Epithelial cell of prostate (primary cell): ENCODE data around the gene ZNF491.
"Not testable (repeated sequence)": the region's sequence is repeated elsewhere in the genome, so short reads cannot be mapped to it uniquely, and the experiment has no call there.

Experiments
- DNase-seq: peaks from one replicate; pipeline ENCODE4 v3.0.0-alpha.2; 2011; ENCODE audit warnings: low read depth, low spot score
- H3K27ac ChIP-seq: fragments of 450-650 bp; 2 replicates; pipeline ENCODE4 v1.5.1; 2017; ENCODE audit warnings: mild to moderate bottlenecking

ZNF491 gene

DNA sequence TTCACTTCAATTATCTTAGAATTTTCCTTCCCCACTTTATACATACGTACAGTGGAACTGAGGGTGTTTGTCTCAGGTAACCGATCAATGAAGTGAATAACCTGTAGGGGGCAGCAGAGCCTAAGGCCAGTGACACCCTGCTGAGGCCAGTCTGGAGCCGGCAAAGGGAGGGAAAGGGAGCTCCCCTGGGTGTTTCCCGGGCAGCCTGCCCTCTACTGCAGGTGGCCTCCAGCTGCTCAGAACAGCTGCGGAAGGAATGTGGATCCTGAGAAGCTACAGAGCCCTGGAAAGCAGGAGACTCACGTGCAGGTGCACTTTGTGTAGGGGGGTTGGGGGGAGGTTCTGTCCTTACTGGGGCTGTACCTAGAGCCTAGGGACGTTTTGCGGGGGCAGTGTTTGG lies 832 bp upstream of the ZNF491 start:
- peak; percentile 33 for DNase-seq
- H3K27ac ChIP-seq, result no peak overlapping the region

DNA sequence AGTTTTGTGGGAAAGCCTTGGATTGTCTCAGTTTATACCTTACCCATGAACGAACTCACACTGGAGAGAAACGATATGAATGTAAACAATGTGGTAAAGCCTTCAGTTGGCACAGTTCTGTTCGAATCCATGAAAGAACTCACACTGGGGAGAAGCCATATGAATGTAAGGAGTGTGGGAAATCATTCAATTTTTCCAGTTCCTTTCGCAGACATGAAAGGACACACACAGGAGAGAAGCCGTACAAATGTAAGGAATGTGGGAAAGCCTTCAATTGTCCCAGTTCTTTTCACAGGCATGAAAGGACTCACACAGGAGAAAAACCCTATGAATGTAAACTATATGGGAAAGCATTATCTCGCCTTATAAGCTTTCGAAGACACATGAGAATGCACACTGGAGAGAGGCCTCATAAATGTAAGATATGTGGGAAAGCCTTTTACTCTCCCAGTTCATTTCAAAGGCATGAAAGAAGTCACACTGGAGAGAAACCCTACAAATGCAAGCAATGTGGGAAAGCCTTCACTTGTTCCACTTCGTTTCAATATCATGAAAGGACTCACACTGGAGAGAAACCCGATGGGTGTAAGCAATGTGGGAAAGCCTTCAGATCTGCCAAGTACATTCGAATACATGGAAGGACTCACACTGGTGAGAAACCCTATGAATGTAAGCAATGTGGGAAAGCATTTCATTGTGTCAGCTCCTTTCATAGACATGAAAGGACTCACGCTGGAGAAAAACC lies 8.2 kb downstream of the ZNF491 start:
- DNase-seq, result no peak
- no peak overlapping the region for H3K27ac ChIP-seq

DNA sequence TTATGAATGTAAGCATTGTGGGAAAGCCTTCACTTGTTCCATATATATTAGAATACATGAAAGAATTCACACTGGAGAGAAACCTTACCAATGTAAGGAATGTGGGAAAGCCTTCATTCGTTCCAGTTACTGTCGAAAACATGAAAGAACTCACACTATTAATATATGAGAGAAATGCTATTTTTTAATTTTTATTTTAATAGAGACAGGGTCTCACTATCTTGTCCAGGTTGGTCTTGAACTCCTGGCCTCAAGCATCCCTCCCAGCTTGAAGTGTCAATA lies 8.7 kb downstream of the ZNF491 start:
- DNase-seq, result no peak

DNA sequence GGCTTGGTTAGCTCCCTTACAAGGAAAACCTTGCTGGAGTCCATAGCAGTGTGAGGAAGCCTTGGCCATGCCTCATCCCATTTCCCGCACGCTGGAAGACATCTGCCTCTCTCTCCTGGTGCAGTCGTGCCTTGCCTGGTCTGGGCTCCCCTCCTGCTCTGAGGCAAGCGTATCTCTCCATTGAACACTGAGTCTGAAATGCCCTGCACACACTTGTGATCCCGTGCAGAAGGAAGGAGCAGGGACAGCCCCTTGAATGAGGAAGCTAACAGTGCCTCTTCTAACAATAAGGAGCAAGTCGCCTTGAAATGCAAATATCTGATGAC lies 15.3 kb downstream of the ZNF491 start:
- H3K27ac ChIP-seq, result peak overlapping the region; percentile 85
- DNase-seq, result no peak

More for the DNA sequence above, 8.7 kb downstream of the ZNF491 start:
- no peak overlapping the region for H3K27ac ChIP-seq

DNA sequence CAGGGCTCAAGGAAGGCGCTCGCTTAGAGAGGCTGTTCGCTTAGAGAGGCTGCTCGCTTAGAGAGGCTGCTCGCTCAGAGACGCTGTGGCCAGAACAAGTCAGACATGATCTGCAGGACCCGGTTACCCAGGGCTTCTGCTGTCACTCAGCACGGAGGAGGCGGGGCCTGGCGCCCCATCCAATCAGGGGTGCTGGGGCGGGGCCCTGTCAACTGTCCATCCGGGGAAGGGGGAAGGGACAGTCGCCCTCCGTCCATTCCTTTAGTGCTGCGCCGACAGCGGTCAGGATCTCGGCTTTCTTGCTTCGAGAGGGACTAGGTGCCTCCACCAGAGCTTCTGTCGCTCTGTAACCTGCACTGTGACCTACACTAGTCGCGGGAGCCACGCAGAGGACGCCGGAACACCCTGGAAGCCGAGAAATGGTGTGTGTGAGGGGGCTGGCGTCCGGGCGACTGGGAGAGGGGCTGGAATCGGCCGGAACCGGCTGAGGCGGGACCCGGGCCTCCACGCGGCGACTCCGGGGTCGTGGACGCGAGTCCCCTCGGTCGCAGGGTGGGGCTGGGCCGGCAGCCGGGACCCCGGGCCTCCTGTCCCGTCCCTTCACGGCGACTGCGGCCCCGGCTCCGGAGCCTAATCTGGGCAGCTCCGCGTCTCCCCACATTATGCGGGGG lies 15.8 kb downstream of the ZNF491 start, which contains the start of gene ZNF440:
Gene ZNF440, plus strand, starts transcription at position 245 of the 671 bp plus-strand sequence. Its CDS starts 175 bp downstream, at position 420.
- peak; percentile 81 for DNase-seq
- peak within 1 kb of the TSS; percentile 85 for H3K27ac ChIP-seq

DNA sequence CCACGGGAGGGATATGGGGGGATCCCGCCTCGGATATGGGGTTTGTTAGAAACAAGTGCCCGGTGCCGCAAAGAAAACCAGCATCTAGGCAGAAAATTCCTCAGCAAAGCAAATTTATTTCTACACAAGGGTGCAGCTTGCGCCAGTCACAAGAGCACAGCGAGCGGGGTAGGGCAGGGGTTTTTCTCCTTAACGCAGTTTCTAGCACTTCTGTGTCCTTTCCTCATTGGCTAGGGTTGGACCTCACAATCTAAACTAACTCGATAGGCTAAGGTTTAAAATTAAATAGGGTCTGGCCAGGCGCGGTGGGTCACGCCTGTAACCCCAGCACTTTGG lies 16.3 kb downstream of the ZNF491 start:
- peak overlapping the region; percentile 85 for H3K27ac ChIP-seq
- DNase-seq, result no peak

DNA sequence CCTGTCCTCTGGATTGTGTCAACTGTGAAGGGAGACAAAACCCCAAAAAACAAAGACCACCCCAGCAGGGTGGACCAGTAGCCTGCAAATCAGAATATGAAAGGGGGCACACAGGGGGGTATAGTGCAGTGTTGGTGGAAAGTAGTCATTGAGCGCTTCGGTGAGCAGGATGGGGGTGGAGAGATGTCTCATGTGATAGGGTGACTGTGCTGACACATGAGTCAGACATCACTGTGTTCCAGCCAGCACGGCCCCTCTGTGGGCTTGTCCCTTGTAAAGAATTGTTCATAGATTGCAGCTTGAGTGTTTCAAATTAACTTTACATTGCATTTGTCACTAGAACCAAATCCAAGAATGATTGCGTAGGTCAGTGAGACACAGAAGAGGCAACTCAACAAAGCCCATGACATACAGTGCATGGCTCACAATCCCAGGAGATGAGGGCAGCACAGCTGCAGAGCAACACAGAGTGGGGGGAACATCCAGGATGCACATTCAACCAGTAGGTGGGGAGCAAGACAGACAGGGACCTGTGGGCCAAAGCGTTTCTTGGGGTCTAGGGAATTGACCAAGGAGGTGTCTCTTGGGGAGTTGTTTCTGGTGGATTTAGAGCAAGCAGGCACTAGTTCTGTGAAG lies 23.3 kb downstream of the ZNF491 start:
- DNase-seq, result no peak
- H3K27ac ChIP-seq, result no peak overlapping the region

DNA sequence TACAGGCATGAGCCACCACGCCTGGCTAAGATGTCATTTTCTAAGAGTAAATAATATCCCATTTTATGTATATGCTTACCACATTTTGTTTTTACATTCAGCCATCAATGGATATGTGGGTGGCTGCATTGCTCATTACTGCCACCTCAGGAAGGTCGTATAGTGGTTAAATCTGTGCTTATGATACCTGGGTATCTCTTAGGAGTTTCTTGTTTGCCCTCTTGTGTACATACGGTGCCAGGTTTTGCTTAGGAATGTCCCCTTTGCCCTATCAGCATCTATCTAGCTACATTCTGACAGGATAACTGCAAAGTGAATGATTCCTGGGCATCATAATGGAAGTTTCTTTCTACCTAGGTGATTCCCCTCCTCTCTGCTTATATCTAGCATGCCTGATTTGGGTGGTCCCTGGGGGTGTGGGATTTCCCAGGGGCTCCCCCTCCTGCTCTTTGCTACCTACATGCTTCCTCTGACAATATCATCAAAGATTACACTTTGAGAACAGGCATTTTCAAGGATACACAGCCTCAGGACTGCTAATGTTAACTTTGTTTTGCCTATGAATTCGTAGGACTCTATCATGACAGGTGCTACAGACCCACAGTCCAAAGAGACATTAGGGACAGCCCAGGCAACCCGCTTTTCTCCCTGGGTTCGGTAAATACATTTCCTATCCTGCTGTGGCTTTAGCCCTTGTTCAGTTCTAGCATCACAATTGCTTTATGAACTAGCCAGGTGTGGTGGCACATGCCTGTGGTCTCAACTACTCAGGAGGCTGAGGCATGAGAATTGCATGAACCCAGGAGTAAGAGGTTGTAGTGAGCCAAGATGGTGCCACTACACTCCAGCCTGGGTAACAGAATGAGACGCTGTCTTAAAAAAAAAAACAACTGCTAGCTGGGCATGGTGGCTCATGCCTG lies 30.9 kb downstream of the ZNF491 start:
- DNase-seq, H3K27ac ChIP-seq: not testable (repeated sequence)

DNA sequence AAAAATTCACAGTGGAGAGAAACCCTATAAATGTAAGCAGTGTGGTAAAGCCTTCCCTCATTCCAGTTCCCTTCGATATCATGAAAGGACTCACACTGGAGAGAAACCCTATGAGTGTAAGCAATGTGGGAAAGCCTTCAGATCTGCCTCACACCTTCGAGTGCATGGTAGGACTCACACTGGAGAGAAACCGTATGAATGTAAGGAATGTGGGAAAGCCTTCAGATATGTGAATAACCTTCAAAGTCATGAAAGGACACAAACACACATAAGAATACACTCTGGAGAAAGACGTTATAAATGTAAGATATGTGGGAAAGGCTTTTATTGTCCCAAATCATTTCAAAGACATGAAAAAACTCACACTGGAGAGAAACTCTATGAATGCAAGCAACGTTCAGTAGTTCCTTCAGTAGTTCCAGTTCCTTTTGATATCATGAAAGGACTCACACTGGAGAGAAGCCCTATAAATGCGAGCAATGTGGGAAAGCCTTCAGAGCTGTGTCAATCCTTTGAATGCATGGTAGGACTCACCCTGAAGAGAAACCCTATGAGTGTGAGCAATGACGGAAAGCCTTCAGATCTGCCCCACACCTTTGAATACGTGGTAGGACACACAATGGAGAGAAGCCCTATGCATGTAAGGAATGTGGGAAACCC lies 34.1 kb downstream of the ZNF491 start:
- DNase-seq, result no peak
- H3K27ac ChIP-seq, result no peak overlapping the region

DNA sequence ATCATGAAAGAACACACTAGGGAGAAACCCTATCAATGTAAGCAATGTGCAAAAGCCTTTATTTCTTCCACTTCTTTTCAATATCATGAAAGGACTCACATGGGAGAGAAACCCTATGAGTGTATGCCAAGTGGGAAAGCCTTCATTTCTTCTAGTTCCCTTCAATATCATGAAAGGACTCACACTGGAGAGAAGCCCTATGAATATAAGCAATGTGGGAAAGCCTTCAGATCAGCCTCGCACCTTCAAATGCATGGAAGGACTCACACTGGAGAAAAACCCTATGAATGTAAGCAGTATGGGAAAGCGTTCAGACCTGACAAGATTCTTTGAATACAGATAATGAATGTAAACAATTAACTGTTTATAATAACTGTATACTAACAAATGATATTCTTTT lies 35.2 kb downstream of the ZNF491 start:
- DNase-seq, result no peak
- H3K27ac ChIP-seq, result no peak overlapping the region

DNA sequence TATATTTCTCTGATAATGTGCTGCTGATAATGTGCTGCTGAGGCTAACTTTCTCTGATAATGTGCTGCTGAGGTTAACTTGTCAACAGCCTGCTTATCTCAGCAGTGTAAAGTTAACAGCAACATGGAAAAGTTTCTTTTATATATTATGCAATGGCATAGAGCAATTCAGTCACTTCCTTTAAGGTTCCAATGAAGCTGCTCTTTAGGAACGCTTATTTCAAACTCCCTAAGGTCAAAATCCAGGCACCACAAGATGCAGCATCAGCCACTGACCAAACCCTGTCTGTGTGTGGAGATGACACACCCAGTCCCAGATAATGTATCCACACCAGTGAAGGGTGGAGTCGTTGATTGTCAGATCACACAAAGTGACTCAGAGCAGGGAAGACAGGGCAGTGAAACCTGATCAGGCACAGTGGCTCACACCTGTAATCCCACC lies 37.3 kb downstream of the ZNF491 start:
- DNase-seq, result not testable (repeated sequence)

DNA sequence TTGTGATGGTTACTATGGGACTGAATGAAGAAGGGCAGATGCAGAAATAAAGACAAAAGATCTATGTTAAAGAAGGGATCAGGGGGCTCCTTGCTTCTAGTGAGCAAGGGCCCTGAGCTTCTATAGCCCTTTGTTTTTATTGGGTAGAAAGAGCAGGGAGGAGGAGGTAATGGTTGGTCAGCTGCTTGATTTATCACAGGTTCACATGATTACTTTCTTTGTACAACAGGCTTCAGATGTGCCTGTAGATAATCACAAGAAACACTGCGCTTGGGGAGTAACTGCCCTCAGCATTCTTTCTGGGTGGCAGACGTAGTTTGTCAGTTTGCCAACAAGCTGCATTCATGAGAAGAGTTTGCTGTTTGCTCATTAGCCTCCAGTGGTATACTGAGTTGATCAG lies 45.4 kb downstream of the ZNF491 start:
- no peak for DNase-seq
- no peak overlapping the region for H3K27ac ChIP-seq

More for the DNA sequence above, 37.3 kb downstream of the ZNF491 start:
- not testable (repeated sequence) for H3K27ac ChIP-seq

DNA sequence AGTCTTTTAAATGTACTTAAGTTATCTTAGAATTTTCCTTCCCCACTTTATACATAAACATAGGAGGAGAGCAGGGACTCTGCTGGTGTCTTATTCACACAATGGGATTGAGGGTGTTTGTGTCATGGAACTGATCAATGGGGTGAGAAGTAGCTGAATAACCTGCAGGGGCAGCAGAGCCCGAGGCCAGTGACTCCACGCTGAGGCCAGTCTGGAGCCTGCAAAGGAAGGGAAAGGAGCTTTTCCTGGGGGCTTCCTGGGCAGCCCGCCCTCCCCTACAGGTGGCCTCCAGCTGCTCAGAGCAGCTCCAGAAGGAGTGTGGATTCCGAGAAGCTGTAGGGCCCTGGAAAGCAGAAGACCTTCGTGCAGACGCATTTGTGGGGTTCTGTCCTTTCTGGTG lies 49.3 kb downstream of the ZNF491 start:
- not testable (repeated sequence) for H3K27ac ChIP-seq, DNase-seq

DNA sequence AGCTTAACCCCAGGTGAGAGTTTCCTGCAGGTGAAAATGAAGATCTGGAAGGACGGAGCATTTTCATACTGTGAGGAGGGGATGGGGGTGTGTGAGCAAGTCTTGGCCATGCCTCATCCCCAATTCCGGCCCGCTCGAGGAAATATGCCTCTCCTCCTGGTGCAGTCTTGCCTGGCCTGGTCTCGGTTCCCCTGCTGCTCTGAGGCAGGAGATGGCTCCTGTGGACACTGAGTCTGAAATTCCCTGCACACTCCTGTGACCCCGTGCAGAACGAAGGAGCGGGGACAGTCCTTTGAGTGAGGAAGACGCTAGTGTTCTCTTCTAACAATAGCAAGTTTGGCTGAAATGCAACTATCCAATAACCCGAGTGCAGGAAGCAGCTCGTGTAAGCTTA lies 49.9 kb downstream of the ZNF491 start:
- DNase-seq, result no peak
- H3K27ac ChIP-seq, result no peak overlapping the region

DNA sequence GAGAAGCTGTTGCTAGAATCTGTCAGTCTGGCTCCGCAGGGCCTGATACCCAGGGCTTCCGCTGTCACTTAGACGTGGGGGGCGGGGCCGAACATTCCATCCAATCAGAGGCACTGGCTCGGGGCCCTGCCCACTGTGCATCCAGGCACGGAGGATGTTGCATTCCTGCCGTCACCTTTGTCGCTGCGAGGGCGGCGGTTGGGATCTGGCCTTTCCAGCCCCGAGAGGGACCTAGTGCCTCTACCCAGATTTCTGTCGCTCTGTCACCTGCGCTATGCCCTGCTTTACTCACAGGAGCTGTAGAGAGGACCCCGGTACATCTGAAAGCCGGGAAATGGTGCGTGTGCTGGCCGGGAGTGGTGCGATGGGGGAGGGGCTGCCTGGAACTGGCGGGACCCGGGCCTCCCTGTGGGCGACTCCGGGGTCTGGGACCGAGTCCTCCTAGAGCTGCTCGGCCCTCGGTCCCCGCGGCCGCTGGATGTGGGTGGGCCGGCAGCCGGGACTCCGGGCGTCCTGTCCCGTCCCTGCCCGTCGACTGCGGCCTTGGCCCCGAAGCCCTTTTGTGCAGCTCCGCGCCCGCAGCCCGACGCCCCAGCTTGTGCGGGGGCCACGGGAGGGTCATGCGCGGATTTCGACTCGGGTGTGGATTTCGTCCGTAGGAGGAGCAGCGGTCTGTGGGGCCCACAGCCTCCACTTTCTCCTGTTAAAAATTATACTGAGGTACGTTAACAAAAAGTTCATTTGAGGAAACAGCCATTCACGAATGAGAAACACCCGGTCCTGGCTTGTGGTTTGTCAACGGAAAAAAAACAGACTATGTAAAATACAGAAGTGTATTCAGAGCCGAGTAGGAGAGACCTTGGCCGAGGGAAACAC lies 50.5 kb downstream of the ZNF491 start, which contains the start of gene ZNF439:
Gene ZNF439, plus strand, starts transcription at position 133 of the 876 bp plus-strand sequence. Its CDS starts 142 bp downstream, at position 275.
- H3K27ac ChIP-seq, result no peak within 1 kb of the TSS
- no peak for DNase-seq

DNA sequence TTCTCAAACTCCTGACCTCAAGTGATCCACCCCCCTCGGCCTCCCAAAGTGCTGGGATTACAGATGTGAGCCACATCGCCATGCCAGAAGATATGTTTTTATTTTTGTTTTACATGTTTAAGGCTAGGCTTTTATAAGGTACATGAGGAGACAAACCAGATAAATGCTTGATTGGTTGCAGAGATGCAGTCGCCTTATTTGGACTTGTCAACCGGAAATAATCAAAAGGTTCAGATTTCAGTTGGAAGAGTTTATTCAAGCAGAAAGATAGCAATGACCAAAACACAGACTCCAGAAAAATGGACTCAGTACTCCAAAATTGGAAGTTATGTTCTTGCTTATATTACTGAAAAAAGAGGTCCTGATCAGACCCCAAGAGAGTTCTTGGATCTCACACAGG lies 52.0 kb downstream of the ZNF491 start:
- not testable (repeated sequence) for DNase-seq, H3K27ac ChIP-seq

DNA sequence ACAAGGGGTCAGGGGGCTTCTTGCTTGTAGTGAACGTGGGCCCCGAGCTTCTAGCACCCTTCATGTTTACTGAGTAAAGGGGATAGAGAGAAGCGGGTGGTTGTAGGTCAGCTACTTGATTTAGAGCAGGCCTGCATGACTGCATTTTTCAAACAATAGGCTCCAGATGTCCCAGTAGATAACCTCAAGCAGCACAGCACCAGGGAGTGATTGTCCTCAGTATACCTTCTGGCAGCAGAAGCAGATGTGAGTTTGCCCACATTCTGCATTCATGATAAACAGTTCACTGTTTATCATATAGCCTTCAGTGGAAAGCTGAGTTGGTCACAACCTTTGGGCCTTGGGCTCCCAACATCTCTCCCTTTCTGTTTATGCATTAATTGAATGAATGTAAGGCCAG lies 55.0 kb downstream of the ZNF491 start:
- DNase-seq, result no peak
- no peak overlapping the region for H3K27ac ChIP-seq

DNA sequence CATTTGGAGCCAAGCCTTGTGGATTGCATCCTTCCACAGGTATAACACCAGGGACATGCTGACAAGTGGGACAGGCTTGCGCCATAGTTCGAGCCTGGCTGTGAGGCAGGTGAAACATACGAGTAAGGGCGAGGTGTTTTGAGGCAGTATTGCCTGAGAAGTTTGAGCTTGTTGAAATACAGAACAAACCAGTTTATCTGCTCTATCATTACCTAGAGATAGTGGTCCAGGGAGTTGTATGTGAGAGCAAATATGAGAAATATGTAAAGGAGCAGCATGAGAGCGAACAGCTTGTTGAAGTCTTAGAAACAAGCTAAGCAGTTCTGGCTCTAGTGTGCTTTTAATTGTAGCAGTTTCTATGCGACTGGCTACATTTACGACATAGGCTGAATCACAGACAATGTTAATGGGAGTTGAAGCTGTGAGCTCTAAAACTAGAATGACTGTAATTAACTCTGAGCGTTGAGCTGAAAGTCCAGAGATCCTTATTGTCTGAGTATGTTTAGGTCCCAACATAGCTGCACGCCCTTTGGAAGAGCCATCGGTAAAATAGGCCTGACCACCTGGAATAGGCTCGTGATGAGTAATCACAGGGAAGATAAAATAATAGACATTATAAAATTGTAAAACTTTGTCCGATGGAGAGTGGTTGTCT lies 58.4 kb downstream of the ZNF491 start:
- H3K27ac ChIP-seq, result no peak overlapping the region
- no peak for DNase-seq
